Daoy (cell line): ENCODE data around the gene OR8D4. TPM values are rescaled to one million over a fixed set of nuclear protein-coding genes. Genes with fewer than 3 reads are reported as not detected.
"Not testable (repeated sequence)": the region's sequence is repeated elsewhere in the genome, so short reads cannot be mapped to it uniquely, and the experiment has no call there.

Source experiments
- DNase-seq: peaks from one replicate; pipeline ENCODE4 v3.0.0-alpha.2; 2015; ENCODE audit warnings: low read depth
- total RNA-seq: library from RNA; depleted of rRNA; stranded (reverse); fragments of >200 nt; shearing (Covaris generic); gene quantifications from 2 replicates; pipeline ENCODE4 v1.2.3, GENCODE V29; 2014; rRNA removed

The OR8D4 gene
- not detected in 2 replicates for total RNA-seq

GRCh38 chr11:123901867-123902266, at the start of gene OR8D4:
OR8D4 (plus strand) TSS chr11:123902167; CDS start chr11:123906432, 4,265 bp downstream.
- DNase-seq, result no peak

GRCh38 chr11:123852321-123852720, 49.6 kb upstream of the OR8D4 start:
- no peak for DNase-seq

- DNase-seq, result no peak
Measured at GRCh38 chr11:123853038-123853437, 48.9 kb upstream of the OR8D4 start.

GRCh38 chr11:123856444-123856843, 45.5 kb upstream of the OR8D4 start:
- no peak for DNase-seq

GRCh38 chr11:123859731-123860130, 42.2 kb upstream of the OR8D4 start:
- no peak for DNase-seq

GRCh38 chr11:123865293-123865692, 36.7 kb upstream of the OR8D4 start:
- not testable (repeated sequence) for DNase-seq

GRCh38 chr11:123867795-123868194, 34.2 kb upstream of the OR8D4 start:
- DNase-seq, result not testable (repeated sequence)

GRCh38 chr11:123880912-123881311, 21.1 kb upstream of the OR8D4 start:
- no peak for DNase-seq

GRCh38 chr11:123885570-123885969, 16.4 kb upstream of the OR8D4 start, which contains the start of gene TMEM225:
TMEM225 (minus strand) TSS chr11:123885670; CDS start chr11:123885425, 245 bp downstream.
- DNase-seq, result no peak

GRCh38 chr11:123892031-123892430, 9.9 kb upstream of the OR8D4 start:
- no peak for DNase-seq

GRCh38 chr11:123899792-123900191, 2.2 kb upstream of the OR8D4 start:
- DNase-seq, result no peak

- DNase-seq, result no peak
Measured at GRCh38 chr11:123903932-123904331, 2.0 kb downstream of the OR8D4 start.

- DNase-seq, result no peak
Measured at GRCh38 chr11:123904932-123905331, 3.0 kb downstream of the OR8D4 start.

GRCh38 chr11:123905826-123906225, 3.9 kb downstream of the OR8D4 start:
- no peak for DNase-seq

- no peak for DNase-seq
Measured at GRCh38 chr11:123920943-123921342, 19.0 kb downstream of the OR8D4 start.

- DNase-seq, result no peak
Measured at GRCh38 chr11:123924027-123924426, 22.1 kb downstream of the OR8D4 start.

GRCh38 chr11:123939317-123939716, 37.4 kb downstream of the OR8D4 start, which contains the start of gene OR4D5:
OR4D5 (plus strand) TSS chr11:123939617; CDS start chr11:123939617, 0 bp downstream.
- no peak for DNase-seq

- DNase-seq, result no peak
Measured at GRCh38 chr11:123942413-123942812, 40.4 kb downstream of the OR8D4 start.

- no peak for DNase-seq
Measured at GRCh38 chr11:123943738-123944137, 41.8 kb downstream of the OR8D4 start, which contains the start of gene OR6T1. OR6T1 (minus strand) TSS chr11:123943838; CDS start chr11:123943838, 0 bp downstream.

GRCh38 chr11:123945132-123945531, 43.2 kb downstream of the OR8D4 start:
- no peak for DNase-seq

GRCh38 chr11:123956752-123957151, 54.8 kb downstream of the OR8D4 start:
- no peak for DNase-seq
